RPMI7951 (cell line): ENCODE results near the gene CACNA1C. TPM values are rescaled to one million over a fixed set of nuclear protein-coding genes. Genes with fewer than 3 reads are reported as not detected.

Experiments used
- DNase-seq: peaks from one replicate; pipeline ENCODE4 v3.0.0-alpha.2; 2012; ENCODE audit warnings: low read depth
- total RNA-seq: library from RNA; depleted of rRNA; stranded (reverse); fragments of >200 nt; shearing (Covaris generic); gene quantifications from 2 replicates; pipeline ENCODE4 v1.2.3, GENCODE V29; 2014

Gene CACNA1C
- total RNA-seq, 1 experiment from 2014 or later, result 1.6 TPM

DNA sequence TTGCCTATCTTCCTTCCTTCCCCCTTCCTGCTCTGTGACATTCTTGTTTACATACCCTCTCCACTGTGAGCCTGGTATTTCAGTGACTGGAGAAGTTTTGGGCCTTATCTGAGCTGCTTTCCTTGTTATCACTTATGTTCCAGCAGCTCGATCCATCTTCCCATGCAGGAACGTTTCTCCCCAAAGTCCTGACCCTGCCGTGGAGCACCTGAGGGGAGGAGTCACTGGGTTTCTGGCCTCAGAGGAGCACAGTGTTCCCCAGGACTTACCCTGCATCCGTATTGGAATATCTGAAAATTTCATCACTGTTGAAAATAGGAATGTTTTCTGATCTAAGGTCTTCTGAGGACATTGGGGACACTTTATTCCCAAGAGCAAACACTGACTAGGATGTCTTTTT is 141.8 kb downstream of the CACNA1C start:
- no peak for DNase-seq

DNA sequence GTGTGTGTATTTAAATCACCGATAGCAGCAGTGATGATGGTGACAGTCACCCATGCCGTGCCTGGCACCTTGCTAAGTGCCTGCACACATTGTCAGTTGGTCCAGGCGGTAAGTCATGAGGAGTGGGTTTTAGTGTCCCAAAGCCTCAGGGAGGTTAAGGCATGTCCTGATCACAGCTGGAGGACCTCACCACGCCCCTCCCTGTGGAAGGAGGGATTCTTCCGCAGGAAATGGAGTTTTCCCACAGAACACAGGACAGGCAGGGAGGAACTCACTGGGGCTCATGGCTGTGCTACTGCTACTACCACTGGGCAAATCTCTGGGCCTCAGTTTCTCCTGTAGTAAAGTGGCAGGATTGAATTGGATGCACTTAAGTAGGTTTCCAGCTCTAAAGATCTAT is 142.3 kb downstream of the CACNA1C start:
- no peak for DNase-seq

DNA sequence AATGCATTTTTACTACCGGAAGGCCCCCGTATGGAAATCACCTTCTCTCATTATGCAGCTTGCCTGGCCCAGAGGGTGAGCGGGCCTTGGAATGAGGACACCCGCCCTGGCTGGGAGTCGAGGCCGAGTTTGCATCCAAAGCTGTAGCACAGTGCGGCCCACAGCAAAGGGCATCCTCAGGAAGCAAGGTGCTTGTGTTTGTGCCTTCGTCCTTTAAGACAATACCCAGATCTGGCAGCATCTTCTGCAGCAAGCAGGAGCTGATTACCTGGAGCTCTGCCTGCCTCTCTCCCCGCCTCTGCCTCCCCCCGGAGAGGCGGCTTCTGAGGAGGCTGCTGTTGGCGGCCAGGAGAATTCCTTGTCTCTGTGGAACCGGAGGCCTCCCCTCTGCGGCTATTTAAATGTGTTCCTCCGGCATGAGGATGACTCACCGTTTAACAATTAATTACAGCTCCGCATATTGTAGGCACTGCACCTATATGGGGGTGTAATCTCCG is 145.3 kb downstream of the CACNA1C start:
- peak; percentile 83 for DNase-seq

DNA sequence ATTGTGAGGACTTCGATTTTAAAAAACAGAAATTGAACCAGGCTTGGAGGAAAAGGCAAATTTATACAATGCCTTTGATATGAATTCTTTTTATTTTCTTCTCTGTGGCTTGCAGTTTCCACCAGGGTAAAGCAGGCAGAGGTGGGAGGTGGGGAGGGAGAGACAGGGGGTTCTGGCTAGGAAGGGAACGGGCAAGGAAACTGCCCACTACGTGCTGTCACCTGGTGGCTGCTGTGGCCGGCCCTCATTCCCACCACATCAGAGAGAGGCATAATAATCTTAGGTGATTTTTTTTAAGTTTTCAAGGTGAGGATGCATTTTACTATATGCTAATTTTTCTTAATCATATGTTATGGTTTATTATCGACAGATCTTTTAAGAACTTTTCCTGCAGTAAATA is 145.8 kb downstream of the CACNA1C start:
- DNase-seq, result no peak

DNA sequence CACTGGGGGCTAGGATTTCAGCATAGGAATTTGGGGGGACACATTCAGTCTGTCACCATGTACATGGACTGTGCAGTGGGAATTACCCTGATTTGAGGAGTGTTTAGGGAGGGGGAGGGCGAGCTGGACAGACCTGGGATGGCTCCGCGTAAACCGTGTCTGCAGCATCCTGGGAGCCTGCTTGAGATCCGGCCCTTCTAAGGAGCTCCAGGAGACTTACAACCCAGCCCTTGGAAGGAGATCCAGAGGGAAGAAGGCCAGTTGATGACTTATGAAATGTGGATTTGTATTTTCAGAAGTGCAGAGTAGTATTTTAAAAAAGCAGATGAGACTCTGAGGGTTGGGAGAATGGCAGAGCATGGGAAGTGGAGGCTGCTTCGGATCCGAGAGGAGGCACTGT is 153.2 kb downstream of the CACNA1C start:
- no peak for DNase-seq

DNA sequence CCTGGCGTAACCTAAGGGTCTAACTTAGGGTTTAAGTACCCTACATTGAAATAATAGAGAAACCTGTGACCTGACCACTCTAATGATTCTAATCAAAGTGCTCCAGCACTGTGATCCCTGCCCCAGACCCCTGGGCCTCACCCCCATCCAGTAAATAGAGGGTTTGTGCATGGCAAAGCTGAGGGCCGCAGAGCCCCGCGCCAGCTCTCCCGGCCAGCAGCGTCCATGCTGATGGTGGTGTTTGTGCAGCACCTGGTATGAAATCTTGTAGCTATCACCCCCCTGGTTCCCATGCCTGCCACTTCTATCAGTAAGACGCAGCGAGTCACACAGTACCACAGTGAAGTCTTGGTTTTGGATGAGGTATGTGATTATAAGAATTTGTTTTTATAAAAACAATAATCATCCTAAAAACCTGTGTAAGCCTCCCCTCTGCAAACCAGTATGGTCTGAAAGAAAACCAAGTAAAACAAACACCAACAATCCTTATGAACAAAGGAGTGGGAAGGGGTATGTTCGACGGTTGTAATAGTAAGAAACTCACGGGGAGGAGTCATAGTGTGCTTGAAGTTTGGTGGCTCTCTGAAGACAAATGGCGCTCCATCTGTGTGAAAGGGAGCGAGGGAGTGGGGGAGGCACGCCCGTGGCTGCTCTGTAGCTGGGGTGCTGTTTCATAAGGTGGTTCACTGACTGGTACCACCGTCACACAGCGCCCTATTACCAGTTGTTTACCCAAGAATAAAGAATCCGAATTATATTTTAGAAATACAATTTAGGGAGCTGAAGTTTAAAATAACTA is 156.2 kb downstream of the CACNA1C start:
- DNase-seq, result no peak

DNA sequence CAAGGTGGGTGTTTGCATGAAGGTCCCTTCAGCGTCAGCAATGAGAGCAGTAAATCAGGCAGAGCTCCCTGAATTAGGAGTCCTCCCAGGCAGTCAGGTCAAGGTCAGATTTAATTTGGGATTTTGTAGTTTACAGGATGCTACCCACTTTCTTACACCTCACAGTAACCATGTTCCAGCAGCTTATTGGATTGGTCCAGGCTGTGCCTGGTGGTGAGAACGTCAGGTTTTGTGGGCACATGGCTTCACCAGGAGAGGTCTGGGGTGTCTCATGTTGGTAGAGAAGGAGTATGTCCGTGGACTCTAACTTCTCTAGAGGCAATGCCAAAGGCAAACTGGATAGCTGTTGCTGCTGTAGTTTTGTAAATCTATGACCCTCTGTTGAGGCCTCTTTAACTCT is 158.3 kb downstream of the CACNA1C start:
- DNase-seq, result no peak

DNA sequence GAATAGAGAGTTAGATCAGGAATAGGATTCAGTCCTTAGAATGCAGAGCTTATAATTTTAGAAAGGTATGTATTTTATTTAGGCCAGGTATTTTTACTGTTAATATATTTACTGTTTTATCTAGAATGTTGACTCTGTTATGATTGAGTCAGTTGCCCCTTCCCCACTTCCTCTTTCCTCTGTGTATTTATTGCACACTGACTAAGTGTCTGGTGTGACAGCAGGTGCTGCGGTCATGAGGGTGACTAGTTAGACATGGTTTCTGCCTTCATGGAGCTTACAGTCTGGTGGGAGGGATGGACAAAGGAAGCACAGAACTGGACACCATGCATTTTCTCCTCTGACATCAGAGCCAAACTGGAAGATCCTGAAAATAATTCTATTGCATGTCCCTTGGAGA is 159.8 kb downstream of the CACNA1C start:
- DNase-seq, result no peak

DNA sequence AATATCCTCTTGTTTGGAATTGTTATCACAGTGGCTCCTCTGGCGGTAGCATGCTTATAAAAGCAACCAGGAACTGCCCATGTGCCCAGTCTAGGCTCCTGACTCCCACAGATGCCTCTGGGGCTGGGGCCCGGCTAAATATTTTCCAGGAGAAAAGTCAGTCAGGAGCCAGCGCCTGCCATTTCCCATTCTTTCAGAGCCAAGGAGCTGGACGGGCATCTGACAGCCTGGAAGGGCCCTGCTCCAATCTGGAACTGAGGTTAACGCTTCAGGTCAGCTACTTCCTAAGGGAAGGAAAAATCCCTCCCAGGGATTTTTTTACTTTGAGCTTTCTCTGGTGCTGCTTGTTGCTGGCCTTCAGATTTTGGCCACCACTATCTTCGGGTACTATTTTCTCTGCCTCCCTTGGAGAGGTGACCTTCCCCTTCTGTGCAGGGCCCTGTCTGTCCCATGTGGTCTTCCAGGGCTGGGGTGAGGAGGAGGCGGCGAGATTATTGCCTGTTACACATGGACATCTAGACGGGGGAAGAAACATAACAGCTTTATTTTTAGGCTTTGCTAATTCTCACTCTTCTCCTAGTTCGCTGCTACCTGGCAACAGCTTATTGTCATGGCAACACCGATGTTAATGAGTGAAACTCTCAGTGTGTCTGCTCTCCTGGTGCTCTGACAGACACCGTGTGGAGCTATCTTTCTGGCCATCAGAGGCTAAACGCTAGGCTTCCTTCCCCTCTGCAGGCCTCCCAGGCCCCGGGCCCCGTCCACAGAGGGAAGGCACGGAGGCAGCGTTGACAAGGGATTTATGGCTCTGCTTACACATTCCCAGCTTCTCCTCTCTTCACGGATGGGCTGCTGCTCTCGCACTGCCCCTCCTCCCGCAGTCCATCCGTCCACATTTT is 160.4 kb downstream of the CACNA1C start:
- DNase-seq, result peak; percentile 45

DNA sequence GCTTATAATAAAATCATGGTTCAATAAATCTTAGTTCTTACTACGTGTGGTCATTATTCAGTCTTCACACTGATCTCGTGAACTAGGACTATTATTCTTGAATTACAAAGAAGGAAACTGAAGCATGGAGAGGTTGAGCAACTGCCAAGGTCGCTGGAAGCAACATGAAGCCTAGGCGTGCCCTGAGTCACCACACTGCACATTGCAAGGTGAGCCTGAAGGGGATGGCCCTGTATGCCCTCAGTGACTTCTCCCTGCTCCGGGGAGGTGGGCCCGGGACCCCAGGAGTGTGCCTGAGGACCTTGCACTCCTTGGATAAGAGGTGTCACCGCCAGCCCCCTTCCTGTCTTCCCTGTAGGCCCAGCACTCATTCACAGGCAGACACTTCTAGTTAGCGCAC is 161.6 kb downstream of the CACNA1C start:
- no peak for DNase-seq

DNA sequence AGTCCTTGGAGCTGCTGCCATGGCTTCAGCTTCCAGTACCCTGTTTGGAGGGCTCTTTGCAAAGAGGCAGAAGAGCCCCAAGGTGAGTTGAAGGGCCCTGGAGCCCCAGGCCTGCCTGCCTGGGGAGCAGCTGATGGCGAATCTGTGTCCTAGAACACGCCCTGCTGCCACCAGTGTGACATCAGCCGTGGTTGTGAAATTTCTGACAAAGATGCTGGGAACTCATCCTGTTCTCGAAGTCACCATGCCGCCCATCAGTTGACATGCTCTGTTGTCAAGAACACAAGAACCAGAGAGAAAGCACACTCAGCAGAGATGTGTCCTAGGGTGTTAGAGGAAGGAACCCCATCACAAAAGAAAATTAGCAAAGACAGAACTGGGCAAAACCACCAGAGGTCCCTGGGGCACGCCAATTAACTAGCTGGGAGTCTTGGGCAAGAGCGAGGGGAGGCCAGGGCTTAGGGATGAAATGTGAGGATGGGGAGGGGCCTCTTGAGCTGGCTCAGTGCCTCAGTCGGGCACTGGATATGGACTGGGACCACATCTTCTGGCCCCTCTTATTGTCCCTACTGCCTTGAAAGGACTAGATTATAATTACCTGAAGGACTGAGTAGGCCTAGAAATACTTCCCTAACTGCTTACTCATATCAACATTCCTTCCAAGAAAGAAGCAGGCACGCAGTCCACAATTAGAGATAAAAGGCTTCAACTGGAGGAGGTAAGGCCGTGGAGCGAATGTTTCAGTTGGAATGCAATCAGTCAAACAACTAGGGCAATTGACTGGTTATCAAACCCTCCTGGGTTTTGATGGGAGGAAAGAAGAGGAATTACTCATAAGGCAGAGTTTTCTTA is 163.1 kb downstream of the CACNA1C start:
- no peak for DNase-seq

DNA sequence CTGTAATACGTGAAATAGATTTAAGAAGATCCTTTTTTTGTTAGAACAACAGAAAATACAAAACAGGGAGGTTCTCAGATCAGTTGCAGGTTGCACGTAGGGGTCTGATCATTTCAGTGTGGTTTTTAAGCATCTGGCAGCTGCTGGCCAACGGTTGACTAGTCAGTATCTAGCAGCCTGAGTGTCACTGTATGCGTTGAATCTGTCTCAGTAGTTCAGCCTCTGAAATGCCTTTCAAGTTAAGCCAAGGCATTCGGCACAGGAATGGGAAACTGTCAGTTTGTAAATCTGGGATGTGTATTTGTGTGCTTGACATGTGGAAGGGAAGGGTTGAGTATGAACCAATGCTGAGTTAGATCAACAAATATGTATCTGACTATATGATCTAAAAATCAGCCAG is 165.9 kb downstream of the CACNA1C start:
- DNase-seq, result no peak

DNA sequence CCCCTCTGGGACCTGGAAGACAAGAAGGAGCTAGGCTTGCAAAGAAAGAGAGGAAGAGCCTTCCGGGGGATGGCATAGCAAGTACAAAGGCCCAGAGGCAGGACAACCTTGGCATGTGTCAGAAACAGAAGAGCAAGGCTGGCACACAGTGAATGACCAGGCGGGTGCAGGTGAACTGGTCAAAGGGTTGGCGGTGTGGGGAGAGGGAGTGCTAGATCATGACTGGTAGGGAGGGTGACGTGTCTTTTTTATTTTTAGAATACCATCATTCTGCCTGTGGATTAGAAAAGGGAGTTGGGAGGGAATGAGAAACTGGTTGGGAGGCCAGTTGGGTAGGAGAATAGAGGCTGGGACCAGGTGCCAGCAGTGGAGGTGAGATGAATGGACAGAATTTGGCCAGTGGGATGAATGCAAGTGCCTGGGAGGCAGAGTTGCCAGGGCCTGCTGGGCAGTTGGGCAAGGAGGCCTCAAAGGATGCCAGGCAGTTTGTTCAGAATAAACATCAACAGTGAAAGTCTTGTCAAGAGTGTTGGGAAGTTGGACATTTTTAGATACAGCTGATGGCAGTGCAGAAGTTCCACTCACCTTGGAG is 168.3 kb downstream of the CACNA1C start:
- DNase-seq, result no peak

DNA sequence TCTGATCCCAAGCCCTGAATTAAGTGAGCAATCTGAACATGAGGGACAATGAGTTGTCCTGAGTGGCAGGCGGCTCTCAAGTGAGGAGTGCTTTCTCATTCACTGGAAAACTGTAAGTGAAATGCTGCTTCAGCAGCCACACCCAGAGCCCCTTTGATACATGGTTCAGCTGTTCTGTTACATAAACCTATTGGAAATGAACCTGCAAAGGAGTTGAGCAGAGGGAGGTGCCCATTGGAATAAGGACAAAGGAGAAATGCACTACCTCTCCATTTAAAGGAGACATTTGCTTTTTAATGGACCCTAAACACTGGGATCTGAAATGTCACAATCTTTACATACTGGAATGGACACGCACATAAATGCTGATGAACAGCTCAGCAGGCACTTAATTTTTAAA is 169.9 kb downstream of the CACNA1C start:
- DNase-seq, result no peak

DNA sequence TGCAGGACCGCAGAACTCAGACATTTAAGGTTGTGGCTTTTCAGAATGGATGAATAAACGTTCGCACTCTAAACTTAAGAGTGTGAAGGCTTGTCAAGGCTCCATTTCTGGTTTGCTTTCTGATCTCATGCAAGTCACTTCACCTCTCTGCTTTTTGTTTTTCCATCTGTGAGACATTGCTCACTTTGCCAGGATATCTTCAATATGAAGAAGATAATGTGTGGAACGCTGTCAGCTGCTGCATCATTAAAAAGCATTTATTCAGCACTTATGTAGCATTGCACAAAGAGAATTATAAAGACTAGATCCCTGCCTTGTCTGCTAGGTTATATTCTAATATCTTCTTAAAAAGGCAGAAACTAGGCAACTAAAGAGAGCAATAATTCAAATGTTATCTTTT is 172.2 kb downstream of the CACNA1C start:
- no peak for DNase-seq

DNA sequence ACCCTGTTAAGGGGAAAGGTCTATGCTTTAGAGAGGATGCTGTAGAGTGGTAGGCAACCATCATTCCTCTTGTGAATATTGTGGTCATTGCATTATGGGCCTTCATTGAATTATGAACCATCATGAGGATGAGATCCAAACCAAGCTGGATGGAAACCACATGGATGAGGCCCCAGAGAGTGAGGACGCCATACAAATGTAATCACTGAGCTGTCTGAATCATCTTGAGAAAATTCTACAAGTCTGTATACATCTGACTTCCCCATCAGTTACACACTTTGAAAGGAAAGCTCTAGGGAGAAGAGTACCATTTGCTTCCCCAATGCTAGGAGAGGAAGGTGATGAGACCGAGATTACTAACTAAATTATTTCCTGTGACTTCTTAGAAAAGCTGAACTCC is 172.9 kb downstream of the CACNA1C start:
- DNase-seq, result no peak

DNA sequence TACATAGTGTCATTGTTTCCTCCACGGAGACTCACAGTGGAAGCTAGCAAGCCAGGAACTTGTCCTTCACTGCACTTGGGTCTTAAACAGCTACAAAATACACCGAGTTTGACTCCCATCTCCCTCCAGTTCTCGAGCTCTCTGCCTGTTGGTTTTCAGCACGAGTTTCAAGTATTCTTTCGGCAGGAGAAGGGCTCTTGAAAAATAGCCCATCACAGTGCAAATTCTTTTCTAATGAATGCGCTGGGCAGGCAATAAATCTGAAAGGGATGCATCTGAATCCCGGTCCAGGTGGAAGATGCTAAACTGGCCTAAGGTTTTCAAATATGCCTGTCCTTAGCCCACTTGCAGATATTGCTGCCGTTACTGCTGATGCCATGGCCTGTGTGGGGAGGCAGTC is 173.9 kb downstream of the CACNA1C start:
- DNase-seq, result no peak

DNA sequence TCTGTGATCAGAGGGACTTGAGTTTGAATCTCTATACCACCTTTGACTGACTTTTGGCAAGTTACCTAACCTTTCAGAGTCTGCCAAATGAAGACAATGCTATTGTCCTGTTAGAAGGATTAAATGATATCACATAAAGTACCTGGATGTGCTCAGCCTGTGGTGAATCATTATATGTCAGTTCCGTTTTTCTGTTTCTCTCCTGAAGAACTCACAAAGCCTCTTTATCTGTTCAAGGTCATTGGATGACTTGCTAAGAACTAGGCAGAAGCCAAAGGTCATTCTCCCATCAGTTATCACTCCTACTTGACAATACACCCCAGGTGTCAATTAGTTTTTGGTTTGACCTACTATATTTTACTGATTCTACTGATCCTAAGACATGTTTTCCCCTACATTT is 174.6 kb downstream of the CACNA1C start:
- no peak for DNase-seq

DNA sequence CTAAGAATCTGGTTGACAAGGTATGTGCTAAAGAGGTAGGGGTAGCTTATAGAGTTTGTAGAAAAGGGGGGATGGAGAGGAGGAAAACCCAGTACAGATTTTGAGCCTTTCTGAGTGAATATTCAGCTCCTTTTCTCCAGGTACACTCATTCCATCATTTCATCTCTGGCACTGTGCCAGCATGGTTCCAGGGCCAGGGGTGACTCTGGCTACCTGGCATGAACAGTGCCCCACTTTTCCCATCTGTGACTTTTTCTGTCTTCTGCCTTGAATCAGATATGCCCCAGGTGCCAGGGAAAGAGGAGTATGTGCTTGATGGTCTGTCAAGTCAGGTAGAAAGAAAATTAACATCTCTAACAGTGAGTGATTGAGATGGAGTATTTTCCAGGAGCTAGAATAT is 175.7 kb downstream of the CACNA1C start:
- no peak for DNase-seq

DNA sequence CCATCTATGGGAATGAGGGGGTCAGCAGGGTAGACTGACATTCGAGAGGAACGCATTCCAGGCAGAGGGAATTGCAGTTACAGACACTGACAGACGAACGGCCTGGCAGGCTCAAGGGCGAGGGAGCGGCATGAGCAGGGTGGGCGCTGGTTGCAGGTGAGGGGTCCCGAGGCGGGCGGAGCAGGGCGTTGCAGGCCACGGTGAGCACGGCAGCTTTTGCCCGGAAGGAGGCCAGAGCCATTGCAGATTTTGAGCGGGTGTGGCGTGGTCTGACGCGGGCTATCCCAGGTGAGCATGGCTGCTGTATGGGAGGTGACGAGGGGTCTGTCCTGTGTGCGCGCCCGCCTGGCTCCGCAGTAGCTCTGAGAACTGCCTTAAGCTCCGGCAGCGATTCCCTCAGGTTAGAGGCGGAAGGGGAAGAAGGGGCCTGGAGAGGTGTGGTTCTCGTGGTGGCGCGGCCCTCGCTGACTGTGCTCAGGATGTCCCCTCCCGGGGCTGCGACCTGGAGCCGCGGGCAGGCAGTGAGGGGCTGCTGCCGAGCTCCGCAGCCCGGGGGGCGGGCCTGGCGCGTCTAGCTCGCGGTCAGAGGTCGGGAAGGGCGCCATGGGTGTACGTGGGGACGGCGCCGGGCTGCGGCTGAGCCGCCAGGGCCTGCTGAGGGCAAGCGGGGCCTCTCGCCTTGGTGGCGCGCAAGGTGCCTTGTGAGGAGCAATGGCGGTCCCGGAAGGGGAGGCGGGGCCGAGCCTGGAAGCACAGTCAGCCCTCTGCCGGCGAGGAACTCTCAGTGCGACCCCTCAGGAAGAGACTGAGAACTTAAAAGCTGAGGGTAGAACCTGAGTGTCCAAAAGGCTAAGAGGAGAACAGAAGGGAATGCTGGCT is 177.1 kb downstream of the CACNA1C start:
- no peak for DNase-seq
